ENCODE data around the gene DIAPH2. TPM values are rescaled to one million over a fixed set of nuclear protein-coding genes. Genes with fewer than 3 reads are reported as not detected.

DIAPH2 gene
- total and polyA plus RNA-seq, 2 of the 13 experiments (the other 11 are each of a cell fraction or from before 2014, with no cell fraction given) = 2.1 to 8.5 TPM

DNA sequence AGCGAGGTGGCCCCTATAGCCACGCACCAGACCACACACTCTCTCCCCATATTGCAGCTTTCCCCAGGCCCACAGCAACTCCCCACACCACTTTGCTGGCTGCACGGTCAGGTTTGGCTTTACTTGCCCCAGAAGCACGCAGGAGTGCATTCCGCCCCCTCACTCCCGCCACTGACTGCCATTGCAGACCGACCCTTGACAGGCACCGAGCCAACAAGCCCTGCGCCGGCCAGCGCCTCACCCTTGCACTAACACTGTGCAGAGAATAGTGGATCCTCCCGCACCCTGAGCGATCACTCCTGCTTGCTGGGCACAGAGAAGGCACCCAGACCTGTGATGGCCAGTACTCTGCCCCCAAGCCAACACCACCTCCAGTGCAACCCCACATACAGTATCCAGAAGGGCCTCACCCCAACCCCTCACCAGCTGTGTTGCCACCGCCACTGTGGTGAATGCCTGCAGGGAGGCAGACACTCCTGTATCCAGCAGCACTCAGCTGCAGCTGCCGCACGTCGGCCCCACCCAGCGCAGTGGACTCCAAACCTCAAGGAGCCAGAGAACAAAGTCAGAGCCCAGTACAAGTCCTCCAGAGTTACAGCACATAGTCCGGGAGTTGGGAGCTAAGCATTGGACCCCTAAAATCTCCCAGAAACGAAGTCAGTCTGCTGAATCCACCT is 28.6 kb upstream of the DIAPH2 start (continued):
- no peak for TF ChIP-seq DNMT3B (CRISPR knock-in tag; conservative IDR thresholded peaks at IDR 0.05)
- no peak for TF ChIP-seq ZNF354B (CRISPR knock-in tag; IDR thresholded peaks at IDR 0.05)
- no peak for TF ChIP-seq ZBTB33 (CRISPR knock-in tag; IDR thresholded peaks at IDR 0.05)
- no peak for TF ChIP-seq HNRNPLL (IDR thresholded peaks at IDR 0.05; ENCODE audit: low read depth, low read length, poor library complexity, severe bottlenecking)

GRCh38 chrX:96682516-96682915 is 2.1 kb upstream of the DIAPH2 start:
- H3K4me2 ChIP-seq (ENCODE audit: low read depth, low read length) = no peak overlapping the region
- DNase-seq (ENCODE audit: low spot score) (no peak), FAIRE-seq (no peak), ATAC-seq (no peak)
- no peaks in the 10 kb centered on the region for H4K20me1 ChIP-seq (ENCODE audit: insufficient read depth, low read length)
- WGBS (ENCODE audit: low lambda C conversion rate) = 100% methylated on average over 2 of the region's 4 CpGs
- no peak overlapping the region for H3K9ac ChIP-seq (ENCODE audit: insufficient read depth, low read depth, low read length)
- ChIA-PET CTCF (ENCODE audit: low intra/inter-chr PET ratio, low total read pairs) (no interaction called here), POLR2A (no interaction called here)
- no peaks in the 10 kb centered on the region for H3K9me3 ChIP-seq (ENCODE audit: low read length)
- in situ Hi-C loops (cut with HindIII; ENCODE audit: extremely low pct_ligation_motif_present, low pct_unique_long_range_greater_than_20kb) = no loop called here
- no TSS peak for BruUV-seq (replicated peaks)
- H2AFZ ChIP-seq (ENCODE audit: low read length) = no peak overlapping the region
- no peaks in the 10 kb centered on the region for H3K79me2 ChIP-seq (ENCODE audit: insufficient read depth, low read length)
- H3K27me3 ChIP-seq (ENCODE audit: control insufficient read depth in 1 of 2, insufficient read depth in 2 of 2, low read length in 2 of 2) = no peaks in the 10 kb centered on the region; a peak in 1 of 5 replicates
- TF ChIP-seq, protein P1, sequence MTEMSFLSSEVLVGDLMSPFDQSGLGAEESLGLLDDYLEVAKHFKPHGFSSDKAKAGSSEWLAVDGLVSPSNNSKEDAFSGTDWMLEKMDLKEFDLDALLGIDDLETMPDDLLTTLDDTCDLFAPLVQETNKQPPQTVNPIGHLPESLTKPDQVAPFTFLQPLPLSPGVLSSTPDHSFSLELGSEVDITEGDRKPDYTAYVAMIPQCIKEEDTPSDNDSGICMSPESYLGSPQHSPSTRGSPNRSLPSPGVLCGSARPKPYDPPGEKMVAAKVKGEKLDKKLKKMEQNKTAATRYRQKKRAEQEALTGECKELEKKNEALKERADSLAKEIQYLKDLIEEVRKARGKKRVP (CRISPR knock-in tag; IDR thresholded peaks at IDR 0.05) = no peak
- no peak for TF ChIP-seq ARHGAP35 (CRISPR knock-in tag; IDR thresholded peaks at IDR 0.05; ENCODE audit: borderline replicate concordance)
- TF ChIP-seq, protein P2, sequence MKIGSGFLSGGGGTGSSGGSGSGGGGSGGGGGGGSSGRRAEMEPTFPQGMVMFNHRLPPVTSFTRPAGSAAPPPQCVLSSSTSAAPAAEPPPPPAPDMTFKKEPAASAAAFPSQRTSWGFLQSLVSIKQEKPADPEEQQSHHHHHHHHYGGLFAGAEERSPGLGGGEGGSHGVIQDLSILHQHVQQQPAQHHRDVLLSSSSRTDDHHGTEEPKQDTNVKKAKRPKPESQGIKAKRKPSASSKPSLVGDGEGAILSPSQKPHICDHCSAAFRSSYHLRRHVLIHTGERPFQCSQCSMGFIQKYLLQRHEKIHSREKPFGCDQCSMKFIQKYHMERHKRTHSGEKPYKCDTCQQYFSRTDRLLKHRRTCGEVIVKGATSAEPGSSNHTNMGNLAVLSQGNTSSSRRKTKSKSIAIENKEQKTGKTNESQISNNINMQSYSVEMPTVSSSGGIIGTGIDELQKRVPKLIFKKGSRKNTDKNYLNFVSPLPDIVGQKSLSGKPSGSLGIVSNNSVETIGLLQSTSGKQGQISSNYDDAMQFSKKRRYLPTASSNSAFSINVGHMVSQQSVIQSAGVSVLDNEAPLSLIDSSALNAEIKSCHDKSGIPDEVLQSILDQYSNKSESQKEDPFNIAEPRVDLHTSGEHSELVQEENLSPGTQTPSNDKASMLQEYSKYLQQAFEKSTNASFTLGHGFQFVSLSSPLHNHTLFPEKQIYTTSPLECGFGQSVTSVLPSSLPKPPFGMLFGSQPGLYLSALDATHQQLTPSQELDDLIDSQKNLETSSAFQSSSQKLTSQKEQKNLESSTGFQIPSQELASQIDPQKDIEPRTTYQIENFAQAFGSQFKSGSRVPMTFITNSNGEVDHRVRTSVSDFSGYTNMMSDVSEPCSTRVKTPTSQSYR (CRISPR knock-in tag; IDR thresholded peaks at IDR 0.05; ENCODE audit: borderline replicate concordance) = no peak
- no peak for TF ChIP-seq ZSCAN5A (CRISPR knock-in tag; IDR thresholded peaks at IDR 0.05; ENCODE audit: borderline replicate concordance)
- TF ChIP-seq, protein P3, sequence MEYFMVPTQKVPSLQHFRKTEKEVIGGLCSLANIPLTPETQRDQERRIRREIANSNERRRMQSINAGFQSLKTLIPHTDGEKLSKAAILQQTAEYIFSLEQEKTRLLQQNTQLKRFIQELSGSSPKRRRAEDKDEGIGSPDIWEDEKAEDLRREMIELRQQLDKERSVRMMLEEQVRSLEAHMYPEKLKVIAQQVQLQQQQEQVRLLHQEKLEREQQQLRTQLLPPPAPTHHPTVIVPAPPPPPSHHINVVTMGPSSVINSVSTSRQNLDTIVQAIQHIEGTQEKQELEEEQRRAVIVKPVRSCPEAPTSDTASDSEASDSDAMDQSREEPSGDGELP (IDR thresholded peaks at IDR 0.05; ENCODE audit: borderline replicate concordance, low read depth) = no peak
- TF ChIP-seq ZNF337 (CRISPR knock-in tag; IDR thresholded peaks at IDR 0.05; ENCODE audit: borderline replicate concordance, low read depth) = no peak
- TF ChIP-seq ZKSCAN8 (CRISPR knock-in tag; IDR thresholded peaks at IDR 0.05; ENCODE audit: borderline replicate concordance) = no peak
- no peak for TF ChIP-seq SP2 (CRISPR knock-in tag; IDR thresholded peaks at IDR 0.05)
- peaks cover 13% of the 10 kb centered on the region; the same call in 1 of the 2 replicates for H3K4me1 ChIP-seq (ENCODE audit: insufficient read depth, low read length)
- intact Hi-C loops (cut with micrococcal nuclease; ENCODE audit: unreplicated experiment) = loop anchor here (5.0 kb wide), 1 partner anchor 40 kb away; no protein-coding TSS in a partner anchor
- no peak overlapping the region for H3K4me3 ChIP-seq (replicated peaks in 1 of 3; ENCODE audit: insufficient read depth in 1 of 3, low read depth in 2 of 3, low read length in 3 of 3)
- H3K36me3 ChIP-seq (replicated peaks in 1 of 2; ENCODE audit: control insufficient read depth in 1 of 2, insufficient read depth in 2 of 2, low read length in 2 of 2) = no peaks in the 10 kb centered on the region
- H3K27ac ChIP-seq (ENCODE audit: extremely low read length, insufficient read depth, low read length) = no peak overlapping the region

Data from HepG2 (cell line).